Stimulated activated CD8-positive, alpha-beta memory T cell treated with anti-CD3 and anti-CD28 coated beads, Interleukin-12 subunit alpha, Interleukin-12 subunit beta, amount 100 ng/mL, for 4 hours (primary cell): ENCODE data around the gene RXFP1.

Source experiments
- DNase-seq: peaks from one replicate; pipeline ENCODE4 v3.0.0-alpha.2; 2020; ENCODE audit warnings: low read depth

RXFP1 gene

DNA sequence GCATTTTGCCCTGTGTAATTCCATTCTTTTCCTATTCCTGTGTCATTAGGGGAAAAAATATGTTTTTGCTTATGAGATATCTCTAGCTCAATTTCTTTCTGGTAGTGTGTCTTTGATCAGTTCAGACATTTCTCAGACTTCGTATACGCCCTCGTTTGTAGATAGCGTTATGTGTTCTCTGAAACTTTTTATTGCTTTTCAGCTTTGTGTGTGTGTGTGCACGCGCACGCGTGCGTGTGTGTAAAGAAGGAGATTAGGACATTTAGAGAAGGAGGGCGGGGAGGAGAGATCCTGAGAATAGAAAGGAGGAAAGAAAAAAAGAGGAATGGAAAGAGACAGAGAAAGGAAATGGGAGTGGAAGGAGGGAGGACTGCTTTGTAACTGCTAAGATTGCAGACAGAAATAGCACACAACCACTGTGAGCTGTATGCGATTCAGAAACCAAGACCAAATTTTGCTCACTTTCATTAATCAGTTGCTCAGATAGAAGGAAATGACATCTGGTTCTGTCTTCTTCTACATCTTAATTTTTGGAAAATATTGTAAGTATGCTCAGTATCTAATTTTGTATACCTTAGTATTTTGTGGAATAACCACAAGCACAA is at the start of gene RXFP1:
RXFP1 (plus strand) TSS at position 399 of the 605 bp plus-strand sequence; CDS start at position 494, 95 bp downstream.
- DNase-seq, result no peak

DNA sequence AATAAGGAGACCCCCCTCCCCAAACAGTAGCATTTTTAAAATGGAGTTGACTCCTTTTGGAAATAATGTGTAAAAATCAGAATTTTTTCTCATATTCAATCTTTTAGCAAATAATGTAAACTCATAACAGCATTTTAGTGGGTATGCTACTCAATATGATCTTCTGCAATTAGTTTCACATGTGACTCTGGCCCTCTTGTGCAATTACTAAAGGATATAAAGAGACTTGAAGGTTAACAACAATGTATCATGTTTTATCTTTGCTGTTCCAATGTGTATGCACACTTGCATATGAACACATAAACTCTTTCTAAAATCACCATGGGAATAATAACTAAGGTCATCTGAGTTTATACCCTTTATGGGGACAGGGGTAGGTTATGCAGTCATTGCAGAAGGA is 39.9 kb upstream of the RXFP1 start:
- no peak for DNase-seq

DNA sequence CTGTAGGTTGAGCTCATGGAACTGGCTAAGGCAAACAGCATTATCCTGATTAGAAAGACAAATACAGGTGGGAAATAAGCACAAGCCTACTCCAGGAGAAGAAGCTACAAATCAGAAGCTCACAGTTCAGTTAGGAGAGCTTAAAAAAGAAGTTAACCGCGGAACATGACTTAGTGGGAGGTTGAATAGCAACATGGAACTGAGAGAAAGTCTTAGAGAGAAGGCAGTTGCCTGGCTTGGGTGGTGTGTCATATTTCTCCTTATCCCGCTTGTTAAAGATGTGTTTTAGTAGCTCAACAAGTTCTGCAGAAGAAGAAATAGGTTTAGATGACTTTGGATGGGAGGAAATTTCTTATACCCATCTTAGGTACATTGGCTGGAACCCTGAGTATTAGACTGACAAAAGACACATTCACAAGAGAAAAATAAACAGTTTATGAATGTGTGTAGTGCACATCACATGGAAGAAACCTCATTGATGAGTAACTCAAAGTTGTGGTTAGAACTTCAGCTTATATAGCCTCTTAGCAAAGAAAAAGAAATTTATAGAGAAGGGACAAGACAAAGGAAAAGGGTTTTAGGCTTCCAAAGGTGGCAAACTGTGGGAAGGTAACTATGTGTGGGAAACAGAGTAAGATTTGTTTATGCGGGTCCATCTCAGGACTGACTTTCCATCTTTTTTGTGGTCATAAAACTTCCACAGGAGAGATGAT is 37.4 kb upstream of the RXFP1 start:
- no peak for DNase-seq

DNA sequence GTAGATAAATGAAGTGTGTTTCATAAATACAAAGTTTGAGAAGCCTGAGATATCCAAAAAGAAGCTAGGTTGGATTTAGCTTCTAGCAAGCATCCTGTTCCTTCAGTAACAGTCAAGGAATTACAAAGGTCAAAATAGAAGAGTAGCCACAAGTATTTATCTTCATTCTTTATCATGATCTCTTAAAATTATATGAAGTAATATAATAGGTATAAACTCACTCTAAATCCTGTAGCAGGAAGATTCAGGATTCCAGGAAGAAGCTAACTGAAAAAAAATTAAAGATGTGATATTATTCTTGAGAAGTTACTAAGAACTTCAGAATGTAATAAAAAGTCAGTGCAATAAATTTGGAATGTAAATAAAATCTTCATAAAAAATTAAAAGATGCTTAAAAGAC is 31.1 kb upstream of the RXFP1 start:
- DNase-seq, result no peak

DNA sequence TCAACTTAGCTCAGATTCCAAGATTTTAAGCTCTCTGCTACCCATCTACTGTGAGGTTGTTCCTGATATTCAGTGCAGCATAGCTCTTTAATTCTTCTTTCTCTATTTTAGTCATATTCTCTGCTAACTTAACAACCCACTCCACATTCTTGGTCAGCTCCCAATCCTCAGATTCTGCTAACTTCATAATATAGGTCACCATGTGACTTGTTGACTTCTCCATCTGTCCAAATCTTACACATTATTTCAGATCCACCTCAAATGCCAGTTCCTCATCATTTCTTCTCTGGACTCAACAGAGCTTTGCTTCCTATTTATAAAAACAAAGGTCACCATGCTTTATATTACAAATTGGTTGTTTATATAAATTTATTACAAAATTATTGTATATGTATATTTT is 29.3 kb upstream of the RXFP1 start:
- no peak for DNase-seq

DNA sequence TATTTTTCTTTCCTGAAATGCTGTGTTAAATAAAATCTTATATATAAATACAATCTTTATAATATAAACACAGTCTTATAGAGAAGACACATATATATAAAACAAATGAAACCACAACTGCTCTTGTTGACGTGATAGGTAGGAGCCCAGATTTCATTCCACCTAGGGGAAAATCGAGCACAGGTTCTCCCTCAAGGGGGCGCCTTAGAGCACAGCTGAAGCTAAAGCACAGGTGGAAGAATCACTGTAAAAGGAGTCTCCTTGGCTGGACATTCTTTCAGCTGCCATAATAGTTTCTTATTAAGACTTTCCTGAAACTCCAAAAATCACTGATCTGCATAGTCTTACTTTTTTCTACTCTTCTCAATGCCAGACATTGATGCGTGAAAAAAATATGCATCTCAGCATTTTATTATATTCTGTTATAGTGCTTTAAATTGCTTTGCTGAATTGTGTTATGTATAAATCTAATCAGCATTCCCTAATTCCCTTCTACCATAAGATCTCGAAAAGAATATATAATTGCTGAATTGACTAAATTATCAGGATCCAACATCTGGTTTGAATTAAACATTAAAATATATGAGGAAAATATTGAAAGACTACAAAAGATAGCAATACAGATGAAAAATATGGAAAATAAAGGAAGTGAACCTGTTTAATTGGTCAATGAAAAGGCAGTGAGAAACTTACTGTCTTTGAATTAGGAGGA is 25.5 kb upstream of the RXFP1 start:
- DNase-seq, result no peak

DNA sequence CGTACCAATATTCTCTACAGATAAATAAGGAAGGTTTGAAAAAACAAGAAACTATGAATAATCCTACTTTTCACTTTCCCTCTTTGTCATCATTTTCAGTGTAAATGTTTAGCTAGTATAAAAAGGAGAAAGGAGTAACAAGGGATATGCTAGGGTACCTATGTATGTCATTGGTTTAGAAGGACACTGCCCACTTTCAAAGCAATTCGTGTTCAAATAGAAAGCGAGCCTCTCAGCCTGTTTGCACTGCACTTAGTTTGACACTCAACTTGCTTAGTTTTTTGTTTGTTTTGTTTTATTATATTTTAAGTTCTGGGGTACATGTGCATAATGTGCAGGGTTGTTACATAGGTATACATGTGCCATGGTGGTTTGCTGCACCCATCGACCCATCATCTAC is 21.6 kb upstream of the RXFP1 start:
- DNase-seq, result no peak

DNA sequence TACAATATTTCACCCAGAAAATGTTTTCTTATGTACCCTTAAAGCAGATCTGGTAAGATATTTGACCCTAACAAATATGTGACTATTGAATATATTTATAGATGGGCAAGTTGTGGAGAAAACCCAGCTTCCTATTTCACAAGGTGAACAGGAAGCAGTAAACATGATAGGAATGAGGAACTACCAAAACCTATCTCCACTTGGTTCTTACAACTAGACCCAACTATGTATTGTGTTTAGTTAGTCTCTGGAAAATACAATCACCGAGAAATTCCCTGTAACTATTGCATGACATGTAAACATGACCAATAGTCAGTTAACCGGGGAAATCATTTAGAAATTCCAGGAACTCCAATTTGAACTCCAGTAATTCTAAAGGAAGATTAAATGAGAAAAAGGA is 8.4 kb upstream of the RXFP1 start:
- no peak for DNase-seq

DNA sequence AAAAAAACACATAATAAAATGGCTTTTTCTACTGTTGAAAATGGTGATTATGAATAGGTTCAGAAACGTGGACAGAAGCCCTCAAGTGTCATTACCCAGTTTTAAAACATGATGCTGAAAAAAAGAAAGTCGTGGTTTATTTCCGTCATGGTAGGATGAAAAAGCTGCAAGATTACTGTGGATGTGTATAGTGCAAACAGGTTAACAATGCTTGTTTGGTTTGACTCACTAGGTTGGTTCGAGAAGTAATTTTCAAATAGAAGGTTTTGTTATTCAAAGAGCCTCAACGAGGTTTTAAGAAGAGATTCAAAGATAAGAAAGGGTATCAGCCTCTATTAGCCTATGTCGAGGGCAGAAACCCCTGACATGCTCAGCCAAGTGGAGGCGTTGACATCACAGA is 2.5 kb upstream of the RXFP1 start:
- DNase-seq, result no peak

DNA sequence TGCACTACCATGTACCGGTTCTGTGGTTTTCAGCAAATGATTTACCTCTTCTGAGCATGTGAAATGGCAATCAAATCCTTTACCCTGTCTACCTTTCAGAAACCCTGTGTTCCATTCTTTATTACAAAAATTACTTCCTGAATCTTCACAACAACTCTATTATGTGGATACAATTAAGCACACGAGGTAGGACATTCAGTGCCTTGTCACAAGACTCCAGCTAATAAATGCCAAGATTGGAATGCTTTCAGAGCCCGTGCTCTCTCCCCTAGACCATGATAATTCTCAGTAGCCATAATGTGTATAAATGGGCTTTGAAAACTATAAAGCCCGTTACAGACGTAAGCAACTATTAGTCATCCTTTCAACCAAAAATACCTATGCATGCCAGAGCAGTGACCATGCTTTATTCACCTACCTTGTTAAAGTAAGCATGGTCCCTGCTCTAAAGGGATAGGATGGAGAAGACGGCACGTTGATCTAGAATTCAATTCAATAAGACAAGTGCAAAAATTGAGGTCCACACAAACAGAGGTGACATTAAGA is 2.4 kb downstream of the RXFP1 start:
- no peak for DNase-seq

DNA sequence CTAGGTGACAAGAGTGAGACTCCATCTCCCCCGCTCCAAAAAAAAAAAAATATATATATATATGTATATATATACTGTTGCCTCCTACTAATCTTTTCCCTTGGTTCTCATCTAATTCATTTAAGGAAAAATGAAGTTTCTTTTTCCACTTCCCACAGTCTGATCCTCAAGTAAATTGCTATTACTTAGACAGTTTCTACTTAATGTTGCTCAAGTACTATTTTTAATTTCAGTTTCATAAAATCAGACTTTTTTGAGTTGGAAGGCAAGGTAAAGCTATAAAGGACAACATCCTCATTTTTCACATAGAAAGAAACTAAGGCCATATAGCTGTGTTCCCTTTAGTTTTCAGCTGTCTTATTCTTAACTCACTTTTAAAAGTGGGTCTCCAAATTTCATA is 5.8 kb downstream of the RXFP1 start:
- no peak for DNase-seq

DNA sequence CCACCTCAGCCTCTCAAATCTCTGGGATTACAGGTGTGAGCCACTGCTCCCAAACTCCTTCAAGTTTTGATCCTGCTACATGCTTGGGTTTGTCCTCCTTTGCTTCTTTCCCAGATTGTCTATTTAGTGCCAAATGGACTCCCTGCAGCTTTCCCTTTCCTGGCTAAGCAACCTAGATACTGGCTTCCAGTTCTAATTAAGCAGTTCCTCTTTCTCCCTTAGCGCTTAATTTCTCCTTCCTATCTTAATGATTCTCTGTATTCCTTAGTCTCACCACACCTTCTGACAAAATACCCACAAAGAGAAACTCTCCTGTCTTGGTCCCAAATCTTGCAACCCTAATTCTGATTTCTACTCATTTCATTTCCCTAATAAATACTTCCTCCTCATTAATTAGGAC is 7.8 kb downstream of the RXFP1 start:
- no peak for DNase-seq

DNA sequence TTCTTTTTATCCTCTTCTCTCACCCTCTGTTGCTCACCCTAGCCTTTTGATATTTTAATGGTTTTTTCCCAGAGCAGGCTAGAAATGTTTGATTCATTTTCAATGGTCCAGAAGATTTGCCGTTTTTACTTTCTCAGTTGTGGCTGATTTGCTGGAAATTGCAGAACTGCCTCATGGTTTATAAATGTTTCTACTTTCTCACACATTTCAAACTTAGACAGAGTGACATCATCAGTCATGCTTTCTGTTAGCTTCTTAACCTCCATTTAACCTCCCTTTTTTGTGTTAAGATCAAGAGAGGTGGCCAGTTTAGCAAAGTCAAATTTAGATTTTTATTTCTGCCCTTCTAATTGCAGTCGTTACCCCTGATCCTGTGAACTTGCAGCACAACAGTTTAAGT is 8.7 kb downstream of the RXFP1 start:
- no peak for DNase-seq

DNA sequence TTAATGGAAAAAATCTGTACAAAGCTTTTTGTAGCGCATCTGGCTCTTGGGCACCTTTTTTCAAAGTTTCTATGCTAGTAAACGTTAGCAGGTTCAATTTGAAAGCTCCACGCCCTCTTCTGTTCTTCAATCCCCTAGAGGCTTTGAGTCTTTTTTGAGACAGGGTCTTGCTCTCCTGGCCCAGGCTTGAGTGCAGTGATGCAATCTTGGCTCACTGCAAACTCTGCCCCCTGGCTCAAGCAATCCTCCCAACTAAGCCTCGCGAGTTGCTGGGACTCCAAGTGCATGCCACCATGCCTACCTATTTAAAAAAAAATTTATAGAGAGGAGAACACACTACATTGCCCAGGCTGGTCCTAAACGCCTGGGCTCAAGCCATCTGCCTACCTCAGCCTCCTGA is 9.2 kb downstream of the RXFP1 start:
- DNase-seq, result no peak

DNA sequence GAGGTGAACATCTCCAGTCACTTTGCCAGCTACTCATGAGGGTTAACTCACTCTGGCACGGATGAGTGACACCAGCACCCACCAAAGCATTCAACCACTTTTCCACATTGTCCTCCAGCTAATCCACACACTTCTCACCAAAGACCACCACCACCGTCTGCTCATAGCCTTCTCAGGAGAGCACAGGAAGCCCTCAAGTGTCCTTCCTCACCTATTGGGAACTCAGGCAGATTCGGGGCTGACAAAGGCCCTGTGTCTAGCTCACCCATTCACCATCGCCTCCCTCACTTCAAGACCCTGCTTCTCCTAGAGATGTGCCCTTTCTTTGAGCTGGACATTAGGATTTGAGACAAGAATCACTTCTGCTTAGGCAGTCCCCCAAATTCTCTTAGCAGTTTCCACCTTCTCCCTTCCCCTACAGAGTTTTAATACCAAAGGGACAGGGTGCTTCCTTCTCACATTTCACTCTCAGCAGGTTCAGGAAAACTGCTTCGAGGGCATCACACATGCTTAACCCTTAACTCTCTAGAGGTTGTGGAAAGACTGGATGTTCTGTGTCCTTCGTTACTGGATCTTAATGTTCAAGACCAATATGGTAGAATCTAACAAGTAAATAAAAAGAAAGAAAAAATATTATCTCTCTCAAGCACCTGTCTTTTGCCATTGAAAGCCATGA is 11.0 kb downstream of the RXFP1 start:
- DNase-seq, result no peak

DNA sequence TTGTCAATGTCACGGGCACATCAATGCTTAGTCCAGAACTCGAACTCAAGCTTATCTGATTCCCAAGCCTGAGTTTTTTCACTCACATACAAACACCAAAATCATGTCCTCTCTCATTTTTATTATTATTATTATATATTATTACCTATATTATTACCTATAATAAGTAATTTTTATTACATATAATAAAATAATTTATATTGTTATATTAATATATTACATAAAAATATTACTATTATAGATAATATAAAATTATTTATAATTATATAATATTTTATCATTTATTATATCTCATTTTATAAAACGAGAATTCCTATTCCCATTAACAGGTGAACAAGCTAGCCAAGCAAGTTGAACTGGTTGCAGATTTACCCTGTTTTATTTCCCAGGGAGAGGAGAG is 13.0 kb downstream of the RXFP1 start:
- no peak for DNase-seq

DNA sequence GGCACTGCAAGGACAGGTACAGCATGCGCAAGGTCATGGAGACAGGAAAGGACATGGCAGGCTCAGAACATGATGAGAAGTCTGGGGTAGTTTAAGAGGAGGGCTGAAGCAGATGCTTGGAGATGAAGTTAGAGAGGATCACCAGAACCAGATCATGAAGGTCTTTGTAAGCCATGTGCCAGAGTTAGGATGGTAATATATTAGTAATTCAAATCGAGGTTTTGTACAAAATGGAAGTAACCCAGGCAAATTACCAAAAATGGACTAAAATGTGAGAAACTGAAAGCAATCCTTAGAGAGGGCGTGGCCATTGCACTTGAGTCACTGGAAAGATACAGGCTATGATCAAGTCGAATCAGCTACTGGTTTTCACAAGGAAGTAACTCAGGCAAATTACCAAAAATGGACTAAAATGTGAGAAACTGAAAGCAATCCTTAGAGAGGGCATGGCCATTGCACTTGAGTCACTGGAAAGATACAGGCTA is 13.5 kb downstream of the RXFP1 start:
- DNase-seq, result no peak

DNA sequence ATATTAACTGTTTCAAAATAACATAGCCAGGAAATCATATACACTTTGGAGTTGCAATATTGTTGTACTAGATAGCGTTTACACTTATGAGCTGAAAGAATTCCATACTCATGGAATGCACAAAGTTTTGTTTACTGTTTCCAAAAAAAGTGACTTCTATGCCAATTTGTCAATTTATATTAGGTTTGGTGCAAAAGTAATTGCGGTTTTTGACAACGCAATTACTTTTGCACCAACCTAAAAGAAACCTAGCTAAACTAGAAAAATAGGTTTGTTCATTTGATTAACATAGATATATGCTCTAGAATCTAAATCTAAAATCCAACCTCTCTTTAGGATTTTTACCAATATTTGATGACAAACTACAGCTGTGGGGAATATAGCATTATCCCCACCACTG is 15.2 kb downstream of the RXFP1 start:
- no peak for DNase-seq

DNA sequence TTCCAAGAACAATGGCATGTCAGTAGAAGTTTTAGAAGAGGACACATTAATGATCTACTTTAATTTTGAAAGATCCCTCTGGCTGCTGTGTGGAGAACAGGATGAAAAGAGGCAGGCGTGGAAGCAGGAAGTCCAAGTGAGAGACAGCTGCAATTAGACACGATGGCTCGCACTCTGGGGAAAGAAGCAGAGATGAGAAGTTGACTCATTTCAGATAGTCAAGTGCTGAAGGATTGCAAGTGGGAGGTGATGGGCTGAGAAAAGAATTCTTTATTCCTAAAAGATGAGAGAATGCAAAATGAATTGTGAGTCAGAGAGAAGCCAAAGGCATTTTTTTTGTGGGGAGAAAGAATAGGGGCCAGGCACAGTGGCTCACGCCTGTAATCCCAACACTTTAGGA is 16.5 kb downstream of the RXFP1 start:
- DNase-seq, result no peak

DNA sequence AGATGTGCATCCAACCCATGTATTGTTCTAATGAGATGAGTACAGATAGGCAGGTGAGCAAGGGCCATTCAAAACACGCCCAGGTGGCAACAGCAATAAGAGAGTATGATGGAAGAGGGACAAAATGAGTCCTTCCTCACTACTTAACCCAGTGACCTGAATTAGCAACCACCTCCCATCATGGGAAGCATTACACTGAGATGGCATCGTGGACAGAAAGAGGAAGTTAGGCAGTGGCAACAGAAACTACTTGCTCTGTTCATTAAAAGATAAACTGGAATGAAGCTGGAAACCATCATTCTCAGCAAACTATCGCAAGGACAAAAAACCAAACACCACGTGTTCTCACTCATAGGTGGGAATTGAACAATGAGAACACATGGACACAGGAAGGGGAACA is 17.2 kb downstream of the RXFP1 start:
- DNase-seq, result no peak

DNA sequence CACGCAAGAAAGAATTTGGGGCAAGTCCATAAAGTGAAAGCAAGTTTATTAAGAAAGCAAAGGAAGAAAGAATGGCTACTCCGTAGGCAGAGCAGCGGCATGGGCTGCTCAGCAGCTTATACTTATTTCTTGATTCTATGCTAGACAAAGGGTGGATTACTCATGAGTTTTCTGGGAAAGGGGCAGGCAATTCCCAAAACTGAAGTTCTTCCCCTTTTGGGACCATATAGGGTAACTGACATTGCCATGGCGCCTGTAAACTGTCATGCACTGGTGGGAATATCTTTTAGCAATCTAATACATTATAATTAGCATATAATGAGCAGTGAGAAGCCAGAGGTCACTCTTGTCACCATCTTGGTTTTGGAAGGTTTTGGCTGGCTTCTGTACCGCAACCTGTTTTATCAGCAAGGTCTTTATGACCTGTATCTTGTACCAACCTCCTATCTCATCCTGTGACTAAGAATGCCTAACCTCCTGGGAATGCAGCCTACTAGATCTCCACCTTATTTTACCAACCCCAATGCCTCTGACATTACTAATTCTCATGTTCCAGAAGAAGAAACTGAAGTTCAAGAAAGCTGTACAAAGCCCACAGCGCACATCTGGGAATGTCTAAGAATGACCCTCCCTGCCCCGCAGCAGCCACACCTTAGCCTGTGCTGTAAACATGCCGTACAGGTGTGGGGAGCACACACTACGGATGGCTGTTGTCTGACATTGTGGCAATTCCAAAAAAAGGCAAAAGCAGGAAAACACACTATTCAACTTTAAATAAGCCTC is 18.6 kb downstream of the RXFP1 start:
- DNase-seq, result no peak

DNA sequence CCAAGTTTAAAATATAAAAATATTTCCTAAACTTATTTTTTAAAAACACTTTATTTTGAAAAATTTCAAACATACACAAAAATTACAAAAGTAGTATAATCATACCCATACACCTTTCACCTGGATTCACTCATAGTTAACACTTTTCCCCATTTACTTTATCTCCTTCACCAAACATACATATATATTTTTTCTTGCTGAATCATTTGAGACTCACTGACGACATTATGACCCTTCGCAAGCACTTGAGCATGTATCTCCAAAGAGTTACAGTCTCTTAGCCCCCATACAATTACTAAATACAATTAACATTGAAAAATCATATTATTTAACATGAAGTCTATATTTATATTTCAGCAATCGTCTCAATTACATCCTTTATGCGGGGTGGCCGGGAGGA is 19.8 kb downstream of the RXFP1 start:
- DNase-seq, result no peak
